GM18499 (cell line): ENCODE measurements around the gene TEX14.

ENCODE experiments used
- ATAC-seq: cut with Tn5 transposase; IDR thresholded peaks from one replicate; pipeline ENCODE4 v1.9.1; 2021; ENCODE audit warnings: moderate number of reproducible peaks; ENCODE audit not compliant: insufficient read depth, unreplicated experiment

Gene TEX14

DNA sequence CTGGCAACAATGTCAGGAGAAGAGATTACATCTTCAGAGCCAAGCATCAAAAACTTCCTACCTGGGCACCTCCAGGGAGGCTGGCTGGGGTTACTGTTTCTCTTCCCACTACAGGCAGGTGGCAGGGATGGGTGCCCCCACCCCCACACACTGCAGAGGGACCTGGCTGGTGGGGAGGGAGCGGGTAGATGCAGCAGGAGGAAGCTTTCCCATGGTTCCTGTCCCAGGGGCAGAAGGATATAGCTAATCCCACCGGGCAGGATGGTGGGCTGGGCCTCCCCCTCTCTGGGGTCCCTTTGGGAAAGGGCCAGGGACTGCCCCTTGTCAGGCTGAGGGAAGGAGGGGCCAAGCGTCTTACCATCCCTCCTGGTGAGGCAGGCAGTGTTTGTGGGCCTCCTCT is 160.7 kb downstream of the TEX14 start:
- no peak for ATAC-seq

DNA sequence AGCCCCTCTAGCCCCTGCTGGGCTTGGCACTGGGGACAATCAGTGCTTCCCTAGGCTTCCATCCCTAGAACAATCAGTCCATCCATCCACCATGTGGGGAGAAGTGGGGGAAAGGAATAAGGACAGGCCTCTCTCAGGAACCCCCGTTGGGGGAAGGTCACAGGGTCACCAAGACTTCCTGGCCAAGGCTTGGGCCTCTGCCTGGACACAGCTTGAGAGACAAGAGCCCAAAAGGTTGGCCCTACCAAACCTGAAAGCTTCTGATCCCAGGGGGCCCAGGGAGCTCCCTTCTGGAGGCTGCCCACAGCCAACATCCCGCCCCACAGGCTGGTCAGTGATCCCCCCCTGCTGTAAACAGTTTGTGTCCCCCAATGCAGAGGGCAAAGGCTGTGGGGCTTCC is 161.2 kb downstream of the TEX14 start:
- no peak for ATAC-seq

DNA sequence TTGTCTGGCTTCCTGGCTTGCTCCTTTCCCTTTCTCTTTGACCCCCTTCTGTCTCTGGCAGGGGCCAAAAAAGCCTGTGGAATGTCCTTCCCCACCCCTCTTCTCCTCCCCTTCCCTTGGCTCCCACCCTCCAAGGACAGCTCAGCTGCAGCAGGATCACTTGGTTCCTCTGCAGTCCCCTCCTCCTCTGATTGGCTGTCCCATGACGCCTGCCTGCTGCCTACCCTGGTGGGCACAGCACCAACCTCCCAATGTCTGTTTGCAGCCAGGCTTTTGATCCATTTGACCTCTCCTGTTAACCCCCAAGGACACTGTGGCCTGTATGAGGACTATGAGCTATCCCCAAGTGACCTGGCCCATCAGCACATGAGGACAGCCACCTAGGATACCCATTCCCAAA is 162.6 kb downstream of the TEX14 start:
- ATAC-seq, result no peak

DNA sequence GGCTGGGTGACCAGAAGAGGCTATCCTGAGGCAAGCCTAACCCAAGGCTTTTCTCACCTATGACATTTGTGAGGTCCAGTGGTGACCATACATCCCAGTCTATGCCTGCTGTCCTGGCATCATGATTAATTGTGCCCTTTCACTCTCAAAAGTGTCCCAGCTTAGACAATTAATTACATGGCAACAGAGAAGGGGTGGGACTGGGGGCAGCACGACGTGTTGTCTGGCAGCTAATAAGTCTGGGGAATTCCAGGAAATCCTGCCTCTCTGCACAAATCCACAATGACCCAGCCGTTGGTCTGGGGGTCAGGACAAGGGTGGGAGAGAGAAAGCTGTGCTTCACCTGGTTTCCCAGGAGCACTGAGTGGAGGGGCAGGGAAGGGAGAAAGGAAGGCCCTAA is 163.4 kb downstream of the TEX14 start:
- ATAC-seq, result no peak

DNA sequence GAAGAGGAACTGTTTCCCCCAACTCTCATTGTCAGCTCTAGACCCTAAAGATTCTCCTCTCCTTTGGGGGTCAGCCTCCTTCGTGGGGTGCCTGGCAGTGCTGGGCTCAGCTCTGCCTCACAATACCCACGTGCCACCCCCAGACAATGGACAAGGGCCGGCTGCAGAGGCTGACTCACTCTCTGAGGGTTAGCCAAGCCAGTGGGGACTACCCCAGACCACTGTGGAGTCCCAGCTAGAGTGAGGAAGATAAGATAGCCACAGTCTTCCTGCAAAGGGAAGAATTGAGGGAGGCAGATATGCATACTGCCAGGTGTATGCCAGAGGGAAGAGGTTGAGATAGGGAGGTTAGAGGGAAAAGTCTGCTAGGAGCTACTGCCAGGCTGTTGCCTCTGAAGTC is 163.9 kb downstream of the TEX14 start:
- ATAC-seq, result no peak

DNA sequence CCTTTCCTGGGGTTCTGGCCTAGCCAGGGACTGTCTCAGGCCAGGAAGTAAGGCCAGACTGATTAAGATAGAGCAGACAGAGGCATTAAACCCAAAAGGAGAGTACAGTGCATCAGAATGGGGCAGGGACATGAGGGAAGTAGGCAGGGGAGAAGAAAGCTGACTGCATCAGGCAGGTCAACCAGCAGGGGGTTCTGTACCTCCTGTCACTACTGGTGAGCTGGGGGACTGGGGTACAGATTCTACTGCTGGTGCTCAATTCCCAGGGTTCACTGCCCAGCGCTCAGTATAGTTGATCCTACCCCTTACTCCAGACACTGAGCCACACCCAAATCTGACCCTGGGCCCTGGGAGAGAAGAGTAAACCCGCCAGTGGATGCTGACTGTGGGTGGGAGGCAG is 164.5 kb downstream of the TEX14 start:
- ATAC-seq, result no peak

DNA sequence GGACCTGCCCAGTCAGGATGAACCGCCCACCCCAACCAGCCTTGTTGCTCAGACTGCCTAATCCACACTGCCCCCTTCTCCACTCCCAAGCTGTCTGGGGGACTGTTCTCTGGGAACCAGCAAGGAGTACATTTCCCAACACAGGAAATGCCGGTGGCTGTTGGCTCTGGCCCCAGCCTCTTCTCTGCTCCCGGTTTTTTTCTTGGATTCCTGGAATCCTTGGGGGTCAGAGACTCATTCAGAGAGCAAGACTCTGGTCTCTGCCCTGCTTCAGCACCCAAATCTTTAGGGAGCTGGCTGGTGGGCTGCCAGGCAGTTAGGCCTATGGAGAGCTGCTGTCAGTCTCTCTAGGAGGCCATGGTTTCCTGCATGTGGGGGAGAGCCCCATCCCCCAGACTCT is 166.6 kb downstream of the TEX14 start:
- no peak for ATAC-seq

DNA sequence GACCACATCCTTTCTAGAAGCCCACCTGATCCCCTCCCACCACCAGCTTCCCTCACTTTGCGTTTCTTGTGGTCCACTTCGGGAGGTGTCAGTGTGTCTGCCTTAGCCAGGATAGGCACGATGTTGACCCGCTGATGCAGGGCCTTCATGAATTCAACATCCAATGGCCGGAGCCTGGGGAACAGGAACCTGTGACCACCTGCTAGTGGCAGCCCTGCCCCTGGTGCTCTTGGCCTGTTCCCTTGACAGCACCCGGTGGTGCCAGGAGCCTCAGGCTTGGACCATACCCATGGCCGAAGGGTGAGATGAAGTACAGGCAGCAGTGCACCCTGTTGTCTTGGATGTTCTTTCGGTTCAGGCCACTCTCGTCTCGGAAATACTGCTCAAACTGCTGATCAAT is 170.2 kb downstream of the TEX14 start:
- no peak for ATAC-seq

GRCh38 chr17:58520843-58521430 is 170.9 kb downstream of the TEX14 start:
- no peak for ATAC-seq

- peak; percentile 69 for ATAC-seq
Measured at GRCh38 chr17:58517928-58518609, 173.8 kb downstream of the TEX14 start.

GRCh38 chr17:58517378-58517927 is 174.4 kb downstream of the TEX14 start:
- no peak for ATAC-seq

DNA sequence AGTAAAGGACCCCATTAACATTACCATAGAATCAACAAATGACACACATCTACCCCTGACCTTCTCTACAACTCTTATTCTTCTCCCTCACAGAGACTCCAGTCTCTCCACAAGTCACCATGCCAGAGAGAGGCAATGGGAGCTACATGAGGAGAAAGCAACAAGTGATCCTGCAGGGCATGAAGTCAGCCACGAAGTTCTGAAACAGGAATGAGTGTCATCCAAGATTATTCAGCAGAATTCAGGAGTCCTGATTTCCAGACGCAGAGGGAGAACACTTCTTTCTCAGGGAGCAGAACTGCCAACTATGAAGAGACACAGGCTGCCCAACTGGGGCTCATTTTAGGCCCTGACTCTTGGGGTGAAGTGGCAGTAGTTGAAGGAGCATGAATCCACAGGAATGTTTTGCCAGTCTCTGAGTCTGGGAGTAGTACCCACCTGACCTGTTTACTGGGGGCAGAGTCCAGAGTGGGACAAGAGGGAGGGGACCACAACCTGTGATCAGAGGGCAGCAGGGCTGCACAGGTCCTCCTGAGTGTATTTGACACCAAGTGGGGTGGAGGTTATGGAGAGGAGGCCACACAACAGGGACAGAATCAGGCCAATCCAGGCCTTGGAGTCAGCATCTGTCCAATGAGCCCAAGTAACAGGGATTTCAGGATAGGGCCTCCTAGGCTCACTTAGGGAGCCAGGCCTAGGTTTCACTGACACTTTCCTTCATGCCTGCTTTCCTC is 175.0 kb downstream of the TEX14 start:
- no peak for ATAC-seq

DNA sequence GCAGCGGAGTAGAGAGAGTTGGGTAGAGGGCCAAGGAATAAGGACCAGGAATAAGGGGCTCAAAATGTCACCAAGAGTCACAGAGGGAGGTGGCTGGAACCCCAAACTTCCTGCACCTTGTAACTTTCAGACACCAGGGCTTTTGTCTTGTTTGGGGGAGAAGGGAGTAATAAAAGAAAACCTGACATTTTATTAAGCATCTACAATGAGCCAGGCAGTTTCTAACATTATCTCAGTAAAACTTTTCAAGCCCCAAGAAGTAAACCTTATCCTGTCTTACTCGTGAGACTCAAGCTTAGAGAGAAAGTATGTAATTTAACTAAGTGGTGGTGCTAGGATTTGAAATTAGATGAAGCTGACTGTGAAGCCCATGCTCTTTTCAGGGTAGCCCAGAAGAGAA is 176.6 kb downstream of the TEX14 start:
- ATAC-seq, result no peak

- ATAC-seq, result no peak
Measured at GRCh38 chr17:58514770-58515157, 177.1 kb downstream of the TEX14 start.

- ATAC-seq, result no peak
Measured at GRCh38 chr17:58513965-58514769, 177.7 kb downstream of the TEX14 start, which contains the start of gene MTMR4. TSS of gene MTMR4 (minus strand) at chr17:58514638. CDS start at chr17:58514407, 231 bp downstream.

DNA sequence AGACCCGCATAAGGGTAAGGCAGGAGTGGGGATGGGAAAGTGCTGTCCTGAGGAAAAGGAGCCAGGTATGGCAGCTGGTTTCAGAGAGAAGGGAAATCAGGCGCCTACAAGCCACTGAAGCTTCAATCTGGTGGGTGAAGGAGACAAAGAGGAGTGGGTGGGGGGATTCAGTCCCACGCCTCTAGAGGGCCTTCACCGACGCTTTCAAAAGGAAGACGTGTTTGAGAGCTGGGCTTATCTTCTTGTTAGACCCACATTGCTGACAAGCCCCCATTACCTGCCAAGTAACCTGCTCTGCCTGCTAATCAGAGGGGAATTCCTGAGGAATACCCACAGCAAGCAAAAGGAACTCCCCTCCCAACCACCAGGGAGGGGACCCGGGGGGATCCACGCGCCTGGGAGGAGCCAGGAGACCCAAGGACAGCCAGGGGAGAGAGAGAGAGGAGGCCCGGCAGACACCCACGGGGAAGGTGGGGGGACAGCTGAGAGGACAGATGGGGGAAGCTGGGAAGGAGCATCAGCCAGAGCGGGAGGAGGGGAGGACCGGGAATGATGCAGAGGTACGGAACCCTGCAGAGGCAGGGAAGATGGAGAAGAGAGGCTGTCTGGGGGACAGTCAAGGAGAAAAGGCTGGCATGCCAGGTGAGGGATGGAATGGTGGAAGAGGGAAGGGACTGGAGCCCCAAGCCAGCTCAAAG is 178.4 kb downstream of the TEX14 start:
- ATAC-seq, result no peak

DNA sequence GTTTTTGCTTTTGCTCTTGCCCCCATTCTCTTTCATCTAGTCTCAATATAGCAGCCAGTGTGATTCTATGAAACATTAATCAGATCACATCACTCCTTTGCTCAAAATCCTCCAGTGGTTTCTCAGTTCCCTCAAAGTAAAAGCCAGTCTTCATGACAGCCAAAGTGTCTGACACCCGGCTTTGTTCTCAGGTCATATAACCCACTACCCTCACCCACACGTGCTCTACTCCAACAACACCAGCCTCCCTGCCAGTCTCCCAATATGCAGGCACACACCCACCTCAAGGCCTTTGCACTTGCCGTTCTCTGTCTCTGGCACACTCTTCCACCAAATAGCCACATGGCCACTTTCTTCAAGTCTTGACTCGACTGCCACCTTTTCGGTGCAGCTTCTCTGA is 181.8 kb downstream of the TEX14 start:
- ATAC-seq, result no peak

DNA sequence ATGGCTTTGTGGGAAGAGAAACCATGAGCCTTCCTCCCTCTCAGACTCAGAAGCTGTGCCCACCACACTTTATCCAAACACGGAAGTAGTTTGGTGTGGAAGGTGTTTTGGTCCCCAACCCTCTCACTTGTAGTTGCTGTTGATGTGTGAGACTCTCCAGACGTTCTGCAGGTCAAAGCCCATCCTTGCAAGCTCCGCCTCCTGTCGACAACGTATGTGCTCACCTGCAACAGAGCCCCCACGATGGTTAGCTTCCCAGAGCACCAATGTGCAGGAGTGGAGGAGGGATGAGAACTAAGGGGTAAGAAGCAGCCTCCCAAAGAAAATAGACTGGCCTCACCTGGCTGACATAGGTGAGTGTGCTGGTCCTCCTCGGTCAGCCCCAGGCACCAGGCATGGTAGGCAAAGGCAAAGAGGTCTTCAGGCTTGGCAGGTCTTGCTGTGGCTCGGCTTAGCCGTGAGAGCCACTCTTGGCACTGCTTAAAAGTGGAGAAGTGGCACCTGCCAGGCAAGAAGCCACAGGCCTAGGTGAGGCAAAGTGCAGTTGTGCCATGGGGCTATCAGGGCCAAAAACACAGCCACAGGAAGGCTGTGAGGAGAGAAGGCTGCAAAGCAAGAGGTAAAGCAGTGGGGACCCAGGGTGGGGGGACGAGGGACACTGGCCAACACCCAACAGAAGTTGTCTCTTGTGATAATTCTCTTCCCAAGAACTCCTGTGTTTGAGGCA is 183.3 kb downstream of the TEX14 start:
- no peak for ATAC-seq

DNA sequence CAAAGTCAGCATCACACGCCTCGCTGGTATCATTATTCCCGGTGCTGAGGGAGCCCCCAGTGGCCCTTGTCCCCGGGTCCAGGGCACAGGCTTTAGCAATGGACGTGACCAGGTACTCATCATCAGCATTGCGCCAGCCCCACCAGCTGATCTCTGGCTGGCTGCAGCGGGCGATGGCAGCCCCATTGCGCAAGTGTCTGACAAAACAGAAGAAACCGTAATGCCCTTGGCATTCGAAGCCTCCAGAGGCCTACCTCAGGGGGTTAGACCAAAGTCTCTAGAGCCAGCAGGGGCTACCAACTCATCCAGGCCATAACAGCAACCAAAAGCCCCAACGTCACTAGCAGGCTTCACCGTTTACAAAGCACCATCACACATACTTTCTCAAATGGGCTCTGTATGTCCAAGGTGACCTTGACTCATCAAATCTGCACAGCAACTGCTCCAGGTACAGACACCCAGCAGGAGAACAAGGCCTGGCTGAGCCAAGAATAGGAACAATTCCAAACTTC is 184.7 kb downstream of the TEX14 start:
- no peak for ATAC-seq
